ENCODE data around the gene RAD51B.

Gene RAD51B

DNA sequence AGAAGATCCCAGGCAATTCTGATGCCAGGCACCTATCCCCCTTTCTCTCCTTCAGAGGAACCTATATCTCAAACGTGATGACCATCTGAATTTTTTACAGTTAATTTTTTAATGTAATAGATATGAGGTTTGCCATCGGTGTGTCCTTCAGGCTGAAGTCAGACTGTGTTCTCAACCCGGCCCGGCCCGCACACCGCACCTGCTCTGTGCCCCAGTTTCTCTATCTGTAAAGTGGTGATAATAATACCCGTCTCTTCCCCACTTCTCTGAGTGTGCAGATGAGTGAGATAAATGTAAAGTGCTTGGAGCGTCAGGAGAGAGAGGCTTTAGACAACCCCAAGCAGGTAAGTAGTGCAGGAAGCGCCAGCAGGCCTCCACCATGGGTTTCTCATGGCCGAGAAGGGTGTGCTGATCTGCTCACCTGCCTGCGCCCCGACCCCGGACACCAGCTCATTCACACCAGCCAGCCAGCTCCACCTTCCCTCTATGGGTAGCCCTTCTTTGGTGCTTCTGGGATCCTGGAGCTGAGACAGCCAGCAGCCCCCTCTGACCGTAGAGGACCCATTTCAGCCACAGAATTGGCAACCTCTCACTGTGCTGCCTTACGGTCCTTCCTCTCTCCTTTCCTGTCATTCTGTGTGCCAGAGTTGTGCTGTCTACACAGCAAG is 893.3 kb downstream of the RAD51B start:
- TF ChIP-seq, protein P1, sequence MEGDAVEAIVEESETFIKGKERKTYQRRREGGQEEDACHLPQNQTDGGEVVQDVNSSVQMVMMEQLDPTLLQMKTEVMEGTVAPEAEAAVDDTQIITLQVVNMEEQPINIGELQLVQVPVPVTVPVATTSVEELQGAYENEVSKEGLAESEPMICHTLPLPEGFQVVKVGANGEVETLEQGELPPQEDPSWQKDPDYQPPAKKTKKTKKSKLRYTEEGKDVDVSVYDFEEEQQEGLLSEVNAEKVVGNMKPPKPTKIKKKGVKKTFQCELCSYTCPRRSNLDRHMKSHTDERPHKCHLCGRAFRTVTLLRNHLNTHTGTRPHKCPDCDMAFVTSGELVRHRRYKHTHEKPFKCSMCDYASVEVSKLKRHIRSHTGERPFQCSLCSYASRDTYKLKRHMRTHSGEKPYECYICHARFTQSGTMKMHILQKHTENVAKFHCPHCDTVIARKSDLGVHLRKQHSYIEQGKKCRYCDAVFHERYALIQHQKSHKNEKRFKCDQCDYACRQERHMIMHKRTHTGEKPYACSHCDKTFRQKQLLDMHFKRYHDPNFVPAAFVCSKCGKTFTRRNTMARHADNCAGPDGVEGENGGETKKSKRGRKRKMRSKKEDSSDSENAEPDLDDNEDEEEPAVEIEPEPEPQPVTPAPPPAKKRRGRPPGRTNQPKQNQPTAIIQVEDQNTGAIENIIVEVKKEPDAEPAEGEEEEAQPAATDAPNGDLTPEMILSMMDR (IDR thresholded peaks at IDR 0.05; ENCODE audit: low read depth, low read length) = no peak
- DNase-seq = no peak
- no peaks in the 10 kb centered on the region for H3K36me3 ChIP-seq
- H3K4me3 ChIP-seq (ENCODE audit: low read depth, low read length) = no peak overlapping the region
- no peaks in the 10 kb centered on the region for H3K27me3 ChIP-seq
- no peaks in the 10 kb centered on the region for H3K4me1 ChIP-seq
- H3K9me3 ChIP-seq = no peaks in the 10 kb centered on the region

GRCh38 chr14:68713782-68714181 is 894.2 kb downstream of the RAD51B start:
- H3K9me3 ChIP-seq = no peaks in the 10 kb centered on the region
- DNase-seq = no peak
- no peaks in the 10 kb centered on the region for H3K4me1 ChIP-seq
- TF ChIP-seq, protein P1 (IDR thresholded peaks at IDR 0.05; ENCODE audit: low read depth, low read length) = no peak
- no peaks in the 10 kb centered on the region for H3K27me3 ChIP-seq
- H3K36me3 ChIP-seq = no peaks in the 10 kb centered on the region
- no peak overlapping the region for H3K4me3 ChIP-seq (ENCODE audit: low read depth, low read length)

DNA sequence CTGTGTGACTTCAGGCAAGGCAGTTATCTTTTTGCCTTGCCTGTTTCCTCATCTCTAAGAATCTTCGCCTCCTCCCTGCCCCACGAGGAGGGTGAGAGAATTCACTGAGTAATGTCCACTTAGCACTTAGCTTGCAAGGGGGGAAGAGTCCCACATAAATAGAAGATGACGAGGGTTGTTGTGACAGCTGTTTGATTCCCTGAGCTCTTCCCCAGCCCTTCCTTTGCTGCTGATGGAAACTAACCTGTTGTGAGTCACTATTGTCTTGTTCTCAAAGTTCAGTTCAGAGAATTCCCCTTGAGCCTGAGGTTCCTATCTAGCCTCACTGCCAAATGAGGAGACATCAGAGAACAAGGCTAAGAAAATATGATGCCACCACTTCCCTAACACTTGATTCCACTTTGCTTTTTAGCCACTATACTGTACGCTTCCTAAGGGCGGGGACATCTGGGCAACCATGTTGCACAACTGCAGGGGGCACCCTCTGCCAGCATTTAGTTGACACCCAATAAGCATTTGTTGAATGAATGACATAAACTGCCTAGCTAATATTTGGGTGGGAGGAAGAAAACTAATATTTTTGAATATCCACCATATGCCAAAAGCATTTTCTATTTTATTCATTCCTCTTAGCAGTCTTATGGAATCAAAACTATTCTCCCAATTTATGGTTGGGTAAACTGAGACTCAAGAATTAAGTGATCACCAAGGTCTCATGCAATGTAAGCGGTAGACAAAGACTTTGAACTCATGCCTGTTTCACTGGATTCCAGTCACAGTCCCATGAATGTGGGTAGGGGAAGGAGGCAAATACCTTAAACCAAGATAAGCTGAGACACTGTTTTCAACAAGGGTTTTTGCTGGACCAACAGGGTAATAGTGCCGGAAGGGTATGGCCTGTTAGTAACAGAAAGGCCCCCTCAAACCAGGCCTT is 895.7 kb downstream of the RAD51B start:
- Histone ChIP-seq H3K36me3 (no peaks in the 10 kb centered on the region), H3K4me1 (no peaks in the 10 kb centered on the region), H3K4me3 (ENCODE audit: low read depth, low read length) (no peak overlapping the region), H3K9me3 (no peaks in the 10 kb centered on the region), H3K27me3 (no peaks in the 10 kb centered on the region)
- TF ChIP-seq, protein P1 (IDR thresholded peaks at IDR 0.05; ENCODE audit: low read depth, low read length) = no peak
- no peak for DNase-seq

- TF ChIP-seq, protein P1 (IDR thresholded peaks at IDR 0.05; ENCODE audit: low read depth, low read length) = no peak
- Histone ChIP-seq H3K36me3 (no peaks in the 10 kb centered on the region), H3K4me3 (ENCODE audit: low read depth, low read length) (no peak overlapping the region), H3K27me3 (no peaks in the 10 kb centered on the region), H3K4me1 (no peaks in the 10 kb centered on the region), H3K9me3 (no peaks in the 10 kb centered on the region)
- no peak for DNase-seq
Observed at GRCh38 chr14:68716698-68717097, 897.1 kb downstream of the RAD51B start.

DNA sequence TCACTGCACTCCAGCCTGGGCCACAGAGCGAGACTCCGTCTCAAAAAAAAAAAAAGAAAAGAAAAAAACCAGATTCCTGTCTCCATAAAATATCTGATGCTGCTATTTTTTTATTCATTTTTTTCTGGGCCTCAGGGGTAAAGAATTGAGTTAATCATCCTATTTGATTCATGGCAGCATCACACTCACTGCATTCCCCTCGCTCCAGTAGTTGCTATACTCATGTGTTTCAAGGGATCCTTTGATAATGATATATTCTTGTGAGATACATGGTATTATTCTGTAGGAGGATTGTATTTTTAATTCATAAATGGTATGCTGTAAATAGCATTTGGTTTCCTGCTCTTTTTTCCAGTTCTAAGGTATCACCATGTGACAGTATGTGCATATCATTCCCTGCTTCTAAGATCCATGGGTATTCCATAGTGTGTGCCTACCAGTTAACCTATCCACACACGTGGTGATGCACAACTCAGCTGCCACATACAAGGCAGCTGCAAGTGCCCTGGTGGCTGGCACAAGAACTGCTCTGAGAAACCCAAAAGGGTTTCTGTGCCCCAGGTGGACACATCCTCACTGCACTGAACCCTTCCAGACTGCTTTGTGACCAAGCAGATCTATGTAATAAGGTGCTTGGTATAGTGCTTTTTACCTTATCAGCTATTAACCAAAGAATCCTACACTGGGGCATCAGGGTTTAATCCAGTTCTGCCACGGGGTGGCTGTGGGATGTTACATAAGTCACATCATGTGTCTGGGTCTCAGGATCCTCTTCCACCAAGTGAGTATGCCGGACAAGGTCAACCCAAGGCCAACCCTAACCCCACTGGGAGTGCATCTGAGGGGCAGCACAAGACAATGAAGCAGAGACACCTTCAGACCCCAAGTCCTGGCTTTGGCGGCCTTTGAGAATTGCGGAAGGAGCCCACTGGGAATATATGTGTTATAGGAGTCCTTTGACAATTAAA is 898.7 kb downstream of the RAD51B start:
- H3K4me1 ChIP-seq = no peaks in the 10 kb centered on the region
- DNase-seq = no peak
- H3K36me3 ChIP-seq = no peaks in the 10 kb centered on the region
- no peak overlapping the region for H3K4me3 ChIP-seq (ENCODE audit: low read depth, low read length)
- H3K27me3 ChIP-seq = no peaks in the 10 kb centered on the region
- no peaks in the 10 kb centered on the region for H3K9me3 ChIP-seq
- TF ChIP-seq, protein P1 (IDR thresholded peaks at IDR 0.05; ENCODE audit: low read depth, low read length) = peak; percentile 35

All from BE2C (cell line).